Measurements from ENCODE around the gene B9D2.
"Not testable (repeated sequence)": the region's sequence is repeated elsewhere in the genome, so short reads cannot be mapped to it uniquely, and the experiment has no call there.

The B9D2 gene

GRCh38 chr19:41353466-41354342, 10.2 kb downstream of the B9D2 start, which contains the start of gene TGFB1:
Gene TGFB1, minus strand, starts transcription at chr19:41353922. Its CDS starts 878 bp downstream, at chr19:41353044.
- DNase-seq = no peak

GRCh38 chr19:41352609-41353465, 11.1 kb downstream of the B9D2 start:
- DNase-seq = no peak

- DNase-seq = no peak
Observed at GRCh38 chr19:41352279-41352608, 11.7 kb downstream of the B9D2 start.

GRCh38 chr19:41351339-41352245, 12.4 kb downstream of the B9D2 start:
- no peak for DNase-seq

GRCh38 chr19:41350735-41351338, 13.1 kb downstream of the B9D2 start:
- DNase-seq = no peak

- DNase-seq = not testable (repeated sequence)
Observed at GRCh38 chr19:41346916-41347315, 17.0 kb downstream of the B9D2 start.

GRCh38 chr19:41344162-41344561, 19.8 kb downstream of the B9D2 start:
- no peak for DNase-seq

GRCh38 chr19:41341669-41342490, 22.1 kb downstream of the B9D2 start:
- DNase-seq = no peak

GRCh38 chr19:41339936-41340335, 24.0 kb downstream of the B9D2 start:
- DNase-seq = no peak

- DNase-seq = no peak
Observed at GRCh38 chr19:41335467-41335866, 28.5 kb downstream of the B9D2 start.

GRCh38 chr19:41334793-41335192, 29.2 kb downstream of the B9D2 start:
- no peak for DNase-seq

- no peak for DNase-seq
Observed at GRCh38 chr19:41332468-41332867, 31.5 kb downstream of the B9D2 start.

GRCh38 chr19:41332000-41332399, 31.9 kb downstream of the B9D2 start:
- DNase-seq = no peak

- DNase-seq = no peak
Observed at GRCh38 chr19:41330946-41331678, 32.8 kb downstream of the B9D2 start.

- DNase-seq = no peak
Observed at GRCh38 chr19:41330481-41330880, 33.5 kb downstream of the B9D2 start.

- DNase-seq = no peak
Observed at GRCh38 chr19:41328842-41329225, 35.1 kb downstream of the B9D2 start.

GRCh38 chr19:41328157-41328841, 35.6 kb downstream of the B9D2 start:
- DNase-seq = no peak

GRCh38 chr19:41327576-41328156, 36.3 kb downstream of the B9D2 start:
- DNase-seq = no peak

GRCh38 chr19:41327076-41327575, 36.8 kb downstream of the B9D2 start:
- DNase-seq = no peak

All from NCI-H2171 (cell line).